EL (cell line): Measurements from ENCODE around the gene ACE.

Experiments
- DNase-seq: peaks from one replicate; pipeline ENCODE4 v3.0.0-alpha.2; 2016

Gene ACE

DNA sequence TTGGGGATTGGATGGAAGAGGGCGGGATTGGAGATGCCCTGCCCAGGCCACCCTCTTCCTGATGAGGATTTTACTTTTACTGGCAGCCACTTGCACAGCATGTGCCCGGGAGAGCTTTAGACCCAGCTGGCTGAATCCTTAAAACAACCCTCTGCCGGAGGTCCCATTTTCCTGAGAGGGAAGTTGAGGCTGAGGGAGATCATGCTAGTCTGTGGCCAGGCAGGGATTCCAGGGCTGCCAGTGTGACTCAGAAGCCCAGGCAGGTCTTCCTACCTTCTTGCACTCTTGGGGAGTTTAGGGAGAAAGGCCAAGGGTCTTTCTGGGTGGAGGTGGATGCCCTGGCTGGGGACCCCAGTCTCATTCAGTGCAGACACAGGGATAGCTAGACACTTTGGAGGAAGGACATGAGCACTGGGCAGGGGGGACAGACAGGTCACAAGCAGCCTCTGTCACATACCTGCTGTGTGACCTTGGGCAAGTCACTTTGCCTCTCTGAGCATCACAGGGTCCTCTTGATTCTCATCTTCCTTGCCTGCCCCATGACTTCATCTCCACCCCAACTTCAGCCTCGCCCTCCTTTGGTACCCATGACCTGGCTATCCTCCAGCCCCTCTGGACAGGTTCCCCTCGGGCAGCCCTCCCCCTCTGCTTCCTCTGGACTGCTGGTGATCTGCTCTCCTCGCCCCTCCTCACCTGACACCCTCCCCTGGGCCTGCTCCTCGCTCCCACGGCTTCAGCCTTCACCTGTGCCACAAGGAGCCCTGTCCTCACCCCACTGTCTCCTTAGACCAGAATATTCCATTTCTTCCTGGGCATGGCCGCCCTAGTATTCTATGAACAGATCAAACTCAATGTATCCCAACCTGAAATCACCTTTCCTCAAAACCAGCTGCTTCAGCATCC, 62.1 kb downstream of the ACE start:
- no peak for DNase-seq

DNA sequence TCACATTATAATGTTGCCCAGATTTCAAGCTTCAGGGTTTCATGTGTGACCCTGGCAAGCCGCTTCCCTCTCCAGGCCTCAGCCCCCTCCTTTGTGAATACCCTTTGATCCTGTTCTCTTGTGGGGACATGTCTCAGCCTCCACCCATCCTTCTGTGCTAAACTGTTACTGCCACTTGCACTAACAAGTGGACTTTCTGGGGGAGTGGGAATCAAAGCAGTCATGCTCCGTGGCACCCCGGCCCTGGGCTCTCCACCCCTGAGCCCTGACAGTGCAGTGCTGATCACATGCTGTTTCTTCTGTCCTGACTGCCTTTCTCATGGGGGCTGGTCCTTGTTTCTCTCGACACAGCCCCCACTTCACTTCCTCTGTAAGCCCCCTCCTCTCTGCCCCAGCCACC, 63.7 kb downstream of the ACE start:
- no peak for DNase-seq

DNA sequence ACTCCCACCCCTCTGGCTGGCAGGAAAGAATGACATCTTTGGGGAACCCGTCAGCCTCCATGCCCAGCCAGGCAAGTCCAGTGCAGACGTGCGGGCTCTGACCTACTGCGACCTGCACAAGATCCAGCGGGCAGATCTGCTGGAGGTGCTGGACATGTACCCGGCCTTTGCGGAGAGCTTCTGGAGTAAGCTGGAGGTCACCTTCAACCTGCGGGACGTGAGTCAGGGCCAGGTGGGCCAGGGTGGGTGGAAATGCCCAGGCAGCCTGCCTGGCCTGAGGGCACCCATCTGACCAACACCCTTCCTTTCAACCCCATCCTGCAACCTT, 65.3 kb downstream of the ACE start:
- no peak for DNase-seq

DNA sequence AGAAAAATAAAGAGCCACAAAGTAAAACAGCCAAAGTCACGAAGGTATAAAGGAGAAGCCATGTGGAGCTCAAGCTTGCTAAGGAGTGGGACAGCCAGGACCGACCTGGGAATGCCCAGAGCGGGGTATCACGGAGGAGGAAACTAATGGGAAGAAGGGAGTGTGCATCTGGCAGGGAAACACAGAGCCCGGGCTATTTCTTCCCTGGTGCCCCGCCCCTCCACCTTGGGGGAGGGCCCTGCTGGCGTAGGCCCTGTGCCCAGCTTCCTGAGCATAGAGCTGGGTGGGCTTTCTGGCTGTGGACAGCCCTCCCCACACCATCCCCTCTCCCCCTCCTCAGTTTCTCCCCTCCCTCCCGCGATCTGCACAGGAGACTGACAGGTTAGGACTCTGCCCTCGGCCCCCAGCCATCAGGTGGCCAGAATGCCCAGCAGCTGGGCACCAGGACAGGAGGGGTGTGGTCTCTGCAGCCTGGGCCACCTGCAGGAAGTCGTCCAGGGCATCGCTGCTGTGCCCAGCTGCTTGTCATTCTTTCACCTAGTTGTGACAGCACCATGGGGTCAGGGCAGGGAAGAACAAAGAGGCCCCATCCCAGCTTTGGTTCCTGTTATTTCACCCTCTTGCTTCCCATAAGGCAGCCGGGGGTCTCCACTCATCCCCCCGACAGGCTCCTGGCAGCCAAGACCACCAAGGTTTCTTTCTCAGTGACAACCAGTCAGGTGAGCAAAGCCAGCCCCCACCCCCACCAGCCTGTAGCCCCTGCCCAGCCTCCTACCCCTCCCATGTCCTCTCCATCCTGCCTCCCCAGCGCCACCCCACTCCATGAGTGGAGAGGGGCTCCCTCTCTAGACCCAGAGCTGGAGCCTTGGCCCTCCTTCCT, 66.3 kb downstream of the ACE start:
- DNase-seq: no peak

DNA sequence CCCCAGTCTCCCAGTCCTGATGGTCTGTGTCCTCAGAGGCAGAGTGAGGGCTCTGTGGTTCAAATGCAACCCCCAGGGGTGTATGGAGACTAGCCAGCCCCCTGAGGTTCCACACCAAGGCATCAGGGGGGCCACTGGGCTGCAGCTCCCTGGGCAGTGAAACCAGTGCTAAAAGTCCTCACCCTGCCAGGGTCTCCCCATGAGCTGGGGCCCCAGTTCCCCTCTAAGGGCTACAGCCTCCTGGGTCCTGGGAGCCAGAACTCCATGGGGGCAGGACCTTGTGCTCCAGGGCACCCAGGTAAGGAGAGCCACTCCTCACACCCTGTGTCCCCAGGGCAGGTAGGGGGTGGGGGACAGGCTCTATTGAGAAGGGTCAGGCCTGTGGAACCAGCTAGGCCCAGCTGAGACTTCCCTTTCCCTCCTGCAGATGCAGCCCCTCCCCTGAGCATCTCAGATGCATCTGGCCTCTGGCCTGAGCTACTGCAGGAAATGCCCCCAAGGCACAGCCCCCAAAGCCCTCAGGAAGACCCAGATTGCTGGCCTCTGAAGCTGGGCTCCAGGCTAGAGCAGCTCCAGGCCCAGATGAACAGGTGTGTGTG, 67.1 kb downstream of the ACE start:
- no peak for DNase-seq

DNA sequence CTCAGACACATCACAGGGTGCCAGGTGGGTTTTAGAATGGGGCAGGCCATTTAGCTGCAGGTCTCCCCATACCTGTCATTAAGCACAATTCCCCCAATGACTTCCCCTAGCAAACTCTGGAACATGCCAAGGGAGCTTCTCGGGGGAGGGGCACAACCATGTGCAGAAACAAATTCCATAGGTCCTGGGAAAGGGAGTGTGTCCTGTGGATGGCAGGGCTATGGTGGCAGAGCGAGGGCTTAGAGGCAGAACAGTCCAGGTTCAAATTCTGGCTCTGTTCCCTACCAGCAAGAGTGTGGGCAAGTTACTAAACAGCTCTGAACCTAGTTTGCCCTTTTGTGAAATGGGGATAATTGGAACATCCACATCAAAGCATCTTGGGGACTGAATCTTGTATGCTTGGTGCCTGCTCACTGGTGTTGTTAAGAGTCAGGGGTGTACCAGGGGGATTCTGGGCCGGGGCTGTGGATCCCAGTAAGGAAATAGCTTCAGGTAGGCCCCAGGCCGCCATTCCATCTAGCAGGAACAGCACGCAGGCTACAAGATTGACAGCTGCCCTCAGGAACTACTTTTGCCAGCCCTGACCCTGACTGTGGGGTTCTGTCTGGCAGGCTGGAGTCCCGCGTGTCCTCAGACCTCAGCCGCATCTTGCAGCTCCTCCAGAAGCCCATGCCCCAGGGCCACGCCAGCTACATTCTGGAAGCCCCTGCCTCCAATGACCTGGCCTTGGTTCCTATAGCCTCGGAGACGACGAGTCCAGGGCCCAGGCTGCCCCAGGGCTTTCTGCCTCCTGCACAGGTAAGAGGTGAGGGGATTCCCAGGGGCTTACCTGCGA, 67.8 kb downstream of the ACE start:
- DNase-seq: no peak

DNA sequence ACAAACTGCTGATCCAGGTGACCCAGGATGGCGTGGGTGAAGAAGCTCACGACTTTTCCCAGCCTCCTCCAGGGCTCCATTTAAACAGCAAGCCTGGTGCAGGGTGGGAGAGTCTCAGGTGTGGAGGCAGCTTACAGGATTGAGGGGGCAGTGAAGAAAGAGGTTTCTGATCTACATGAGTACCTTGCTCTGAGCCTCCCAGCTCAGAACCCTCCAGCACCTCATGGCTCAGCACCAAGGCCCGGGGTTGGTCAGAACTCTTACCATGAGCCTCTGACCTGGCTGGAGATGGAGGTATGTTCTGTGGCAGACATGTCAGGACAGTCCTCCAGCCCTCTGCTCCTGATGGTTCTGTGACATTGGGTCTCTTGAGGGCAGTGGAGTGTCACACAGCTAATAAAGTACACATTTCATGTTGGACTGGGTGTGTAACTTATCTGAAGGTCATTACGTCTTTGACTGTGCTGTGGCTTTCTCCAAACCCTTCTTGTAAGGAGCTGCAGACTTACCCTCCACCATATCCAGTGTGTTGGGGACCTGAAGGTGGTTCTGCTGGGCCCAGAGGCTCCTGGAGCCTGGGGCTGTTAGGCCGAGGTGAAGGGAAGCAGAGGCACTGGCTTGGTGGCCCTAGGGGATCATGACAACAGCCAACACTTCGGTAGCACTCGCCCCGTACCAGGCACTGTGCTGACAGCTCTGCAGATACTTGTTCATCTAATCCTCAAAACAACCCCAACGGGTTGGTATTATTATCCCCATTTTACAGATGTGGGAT, 69.6 kb downstream of the ACE start:
- no peak for DNase-seq

DNA sequence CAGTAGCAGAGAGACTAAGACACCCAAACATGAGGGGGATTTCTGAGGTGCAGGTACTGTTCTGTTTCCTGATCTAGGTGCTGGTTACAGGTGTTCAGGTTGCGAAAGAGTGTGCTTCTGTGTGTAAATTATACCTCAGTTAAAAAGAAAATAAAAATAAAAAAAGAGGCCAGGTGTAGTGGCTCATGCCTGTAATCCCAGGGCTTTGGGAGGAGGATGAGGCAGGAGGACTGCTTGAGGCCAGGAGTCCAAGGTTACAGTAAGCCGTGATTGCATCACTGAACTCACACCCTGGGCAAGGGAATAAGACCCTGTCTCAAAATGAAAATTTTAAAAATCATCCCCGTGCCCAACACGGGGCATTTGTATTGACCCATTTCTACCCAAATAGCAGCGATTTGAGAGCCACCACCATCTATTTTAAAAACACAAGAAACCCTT, 70.2 kb downstream of the ACE start:
- DNase-seq: no peak
